Duodenal mucosa (tissue), 2 donors: ENCODE data around the gene SLC25A12.

Experiments
- H3K27ac ChIP-seq: one replicate; pipeline ENCODE4 v1.7.0; 2013; ENCODE audit warnings: low read depth, low read length
- H3K27me3 ChIP-seq, 2 donors: one replicate each; pipeline ENCODE4 v1.7.0; 2013; ENCODE audit warnings: low read length in 2 of 2, control low read depth in 1 of 2; ENCODE audit not compliant: insufficient read depth in 2 of 2, control insufficient read depth in 1 of 2
- H3K36me3 ChIP-seq, 2 donors: one replicate each; pipeline ENCODE4 v1.7.0; 2013; ENCODE audit warnings: low read length in 2 of 2, control low read depth in 1 of 2; ENCODE audit not compliant: insufficient read depth in 2 of 2, control insufficient read depth in 1 of 2
- H3K4me1 ChIP-seq, 2 donors: one replicate each; pipeline ENCODE4 v1.7.0; 2013; ENCODE audit warnings: low read length in 2 of 2, control low read depth in 1 of 2; ENCODE audit not compliant: insufficient read depth in 2 of 2, control insufficient read depth in 1 of 2
- H3K4me3 ChIP-seq, 2 donors: one replicate each; pipeline ENCODE4 v1.7.0; 2013; ENCODE audit warnings: low read length in 2 of 2, low read depth in 1 of 2
- H3K9ac ChIP-seq, 2 donors: one replicate each; pipeline ENCODE4 v1.7.0; 2013; ENCODE audit warnings: low read length in 2 of 2, low read depth in 1 of 2
- H3K9me3 ChIP-seq, 2 donors: one replicate each; pipeline ENCODE4 v1.7.0; 2013; ENCODE audit warnings: low read length in 2 of 2, control low read depth in 1 of 2; ENCODE audit not compliant: control insufficient read depth in 1 of 2

SLC25A12 gene

GRCh38 chr2:171793691-171794678, 100.1 kb downstream of the SLC25A12 start:
- no peaks in the 10 kb centered on the region for H3K9me3 ChIP-seq
- no peak overlapping the region for H3K27ac ChIP-seq
- H3K4me1 ChIP-seq = peaks cover 4 to 11% of the 10 kb centered on the region in 2 donors
- peaks cover 3 to 18% of the 10 kb centered on the region in 2 donors for H3K36me3 ChIP-seq
- no peak overlapping the region for H3K4me3 ChIP-seq
- no peaks in the 10 kb centered on the region for H3K27me3 ChIP-seq
- no peak overlapping the region for H3K9ac ChIP-seq

GRCh38 chr2:171792886-171793580, 101.0 kb downstream of the SLC25A12 start:
- no peak overlapping the region for H3K27ac ChIP-seq
- no peaks in the 10 kb centered on the region for H3K27me3 ChIP-seq
- peaks cover 3 to 18% of the 10 kb centered on the region in 2 donors for H3K36me3 ChIP-seq
- H3K9me3 ChIP-seq = no peaks in the 10 kb centered on the region
- no peak overlapping the region for H3K9ac ChIP-seq
- peaks cover under 1 to 5% of the 10 kb centered on the region in 2 donors for H3K4me1 ChIP-seq
- no peak overlapping the region for H3K4me3 ChIP-seq

- H3K9me3 ChIP-seq = no peaks in the 10 kb centered on the region
- no peak overlapping the region for H3K4me3 ChIP-seq
- H3K9ac ChIP-seq = no peak overlapping the region
- peaks cover 3 to 24% of the 10 kb centered on the region in 2 donors for H3K36me3 ChIP-seq
- H3K27me3 ChIP-seq = no peaks in the 10 kb centered on the region
- peaks cover 0 to 5% of the 10 kb centered on the region in 2 donors for H3K4me1 ChIP-seq
- no peak overlapping the region for H3K27ac ChIP-seq
Measured at GRCh38 chr2:171792157-171792556, 101.9 kb downstream of the SLC25A12 start.

GRCh38 chr2:171791361-171791760, 102.7 kb downstream of the SLC25A12 start:
- no peak overlapping the region for H3K9ac ChIP-seq
- peaks cover 0 to 5% of the 10 kb centered on the region in 2 donors for H3K4me1 ChIP-seq
- H3K36me3 ChIP-seq = peaks cover 5 to 30% of the 10 kb centered on the region in 2 donors
- H3K27me3 ChIP-seq = no peaks in the 10 kb centered on the region
- no peak overlapping the region for H3K4me3 ChIP-seq
- no peaks in the 10 kb centered on the region for H3K9me3 ChIP-seq
- H3K27ac ChIP-seq = no peak overlapping the region

GRCh38 chr2:171789956-171790355, 104.1 kb downstream of the SLC25A12 start:
- Histone ChIP-seq H3K27me3 (no peaks in the 10 kb centered on the region), H3K4me3 (no peak overlapping the region), H3K27ac (no peak overlapping the region), H3K9ac (no peak overlapping the region), H3K4me1 (peaks cover 0 to 2% of the 10 kb centered on the region in 2 donors), H3K9me3 (no peaks in the 10 kb centered on the region), H3K36me3 (peaks cover 10 to 39% of the 10 kb centered on the region in 2 donors)

GRCh38 chr2:171788316-171788993, 105.6 kb downstream of the SLC25A12 start:
- no peaks in the 10 kb centered on the region for H3K9me3 ChIP-seq
- no peaks in the 10 kb centered on the region for H3K27me3 ChIP-seq
- H3K4me1 ChIP-seq = no peaks in the 10 kb centered on the region
- no peak overlapping the region for H3K9ac ChIP-seq
- H3K27ac ChIP-seq = no peak overlapping the region
- peaks cover 14 to 46% of the 10 kb centered on the region in 2 donors for H3K36me3 ChIP-seq
- H3K4me3 ChIP-seq = no peak overlapping the region

GRCh38 chr2:171787333-171788072, 106.5 kb downstream of the SLC25A12 start:
- Histone ChIP-seq H3K4me1 (no peaks in the 10 kb centered on the region), H3K27ac (no peak overlapping the region), H3K27me3 (no peaks in the 10 kb centered on the region), H3K9ac (no peak overlapping the region), H3K9me3 (no peaks in the 10 kb centered on the region), H3K36me3 (peaks cover 14 to 38% of the 10 kb centered on the region in 2 donors), H3K4me3 (no peak overlapping the region)

- Histone ChIP-seq H3K36me3 (peaks cover 14 to 34% of the 10 kb centered on the region in 2 donors), H3K9ac (no peak overlapping the region), H3K4me3 (no peak overlapping the region), H3K27ac (no peak overlapping the region), H3K4me1 (no peaks in the 10 kb centered on the region), H3K27me3 (no peaks in the 10 kb centered on the region), H3K9me3 (no peaks in the 10 kb centered on the region)
Measured at GRCh38 chr2:171785450-171785849, 108.6 kb downstream of the SLC25A12 start.

- no peak overlapping the region for H3K27ac ChIP-seq
- no peak overlapping the region for H3K9ac ChIP-seq
- peaks cover 0 to 12% of the 10 kb centered on the region in 2 donors for H3K9me3 ChIP-seq
- H3K36me3 ChIP-seq = no peaks in the 10 kb centered on the region
- H3K27me3 ChIP-seq = no peaks in the 10 kb centered on the region
- H3K4me3 ChIP-seq = no peak overlapping the region
- H3K4me1 ChIP-seq = no peaks in the 10 kb centered on the region
Measured at GRCh38 chr2:171778515-171778914, 115.5 kb downstream of the SLC25A12 start.
